GM12878 (cell line): ENCODE results near the gene CHMP4A. TPM values are rescaled to one million over a fixed set of nuclear protein-coding genes. Genes with fewer than 3 reads are reported as not detected.

Source experiments
- ATAC-seq: fragments of 200-7000 bp; cut with Tn5 transposase; 3 replicates; pipeline ENCODE4 v1.9.1; 2020; ENCODE audit warnings: mild to moderate bottlenecking, moderate library complexity
- BruUV-seq: library from RNA; stranded (reverse); fragments of 400-500 nt; replicated peaks from 2 replicates; lab custom pipeline; 2021; lab: Mats Ljungman, UMichigan
- CTCF ChIA-PET: fragments of 300-600 bp; sonication (Branson Sonifier 250); formaldehyde crosslinking; extraction: SDS; loops from one replicate; lab custom pipeline; 2021; ENCODE audit warnings: inconsistent platforms; lab: Yijun Ruan, JAX
- POLR2A ChIA-PET: fragments of 350-600 bp; formaldehyde crosslinking; extraction: SDS; loops from one replicate; lab custom pipeline; 2021; ENCODE audit warnings: inconsistent platforms; lab: Charles Lee
- RAD21 ChIA-PET: fragments of 300-600 bp; sonication (Branson Sonifier 250); formaldehyde crosslinking; loops from one replicate; lab custom pipeline; 2023; ENCODE audit warnings: antibody characterized with exemption; ENCODE audit not compliant: unreplicated experiment; lab: Charles Lee
- SMC1A ChIA-PET: fragments of 300-600 bp; sonication (Branson Sonifier 250); formaldehyde crosslinking; loops from one replicate; lab custom pipeline; 2023; ENCODE audit not compliant: unreplicated experiment, uncharacterized antibody; lab: Charles Lee
- DNase-seq: peaks from one replicate; pipeline ENCODE4 v3.0.0-alpha.2; 2011; ENCODE audit warnings: low read depth, low spot score
- FAIRE-seq: peaks from 3 replicates; lab custom pipeline; 2011; peaks lifted over from hg19 to GRCh38; lab: Jason Lieb, UNC
- H2AFZ ChIP-seq: 2 replicates; pipeline ENCODE4 v1.6.0; 2011; ENCODE audit warnings: low read depth, low read length, control low read depth; ENCODE audit not compliant: control insufficient read depth
- H3K27ac ChIP-seq: 2 replicates; pipeline ENCODE4 v1.5.1; 2011; ENCODE audit warnings: control low read depth; ENCODE audit not compliant: control insufficient read depth, insufficient read depth
- H3K27me3 ChIP-seq, 2 experiments: replicated peaks in 1 of 2; 2 replicates each; pipeline versions ENCODE4 v1.6.0 to v1.6.1; 2011; ENCODE audit warnings: low read length in 1 of 2; ENCODE audit not compliant: control insufficient read depth in 2 of 2, insufficient read depth in 2 of 2
- H3K36me3 ChIP-seq, 2 experiments: 2 replicates each; pipeline ENCODE4 v1.5.1; 2011; ENCODE audit warnings: low read length in 1 of 2; ENCODE audit not compliant: control insufficient read depth in 2 of 2, insufficient read depth in 2 of 2
- H3K4me1 ChIP-seq: 2 replicates; pipeline ENCODE4 v1.6.1; 2011; ENCODE audit warnings: mild to moderate bottlenecking, low read length, moderate library complexity, mixed read lengths; ENCODE audit not compliant: control insufficient read depth, insufficient read depth
- H3K4me2 ChIP-seq: 2 replicates; pipeline ENCODE4 v1.6.0; 2011; ENCODE audit warnings: control low read depth; ENCODE audit not compliant: control insufficient read depth, insufficient read depth
- H3K4me3 ChIP-seq: fragments of 200-600 bp; sonication (generic); 2 replicates; pipeline ENCODE4 v1.5.1; 2016
- H3K79me2 ChIP-seq: 2 replicates; pipeline ENCODE4 v1.6.0; 2011; ENCODE audit warnings: low read length; ENCODE audit not compliant: control insufficient read depth, insufficient read depth
- H3K9ac ChIP-seq: 2 replicates; pipeline ENCODE4 v1.8.0; 2011; ENCODE audit warnings: low read length, control low read depth, mixed read lengths; ENCODE audit not compliant: control insufficient read depth, insufficient read depth
- H3K9me3 ChIP-seq: replicated peaks from 3 replicates; pipeline ENCODE4 v1.5.1; 2011; ENCODE audit warnings: mild to moderate bottlenecking, low read length; ENCODE audit not compliant: control insufficient read depth, insufficient read depth
- H4K20me1 ChIP-seq: 2 replicates; pipeline ENCODE4 v1.6.0; 2011; ENCODE audit not compliant: control insufficient read depth, insufficient read depth
- ASH2L ChIP-seq: fragments of 300-600, 200-600 bp; sonication (generic); IDR thresholded peaks from 2 replicates; pipeline ENCODE4 v1.6.1; 2017; ENCODE audit warnings: low read depth, mild to moderate bottlenecking, borderline replicate concordance
- CTCF ChIP-seq, 3 experiments: IDR thresholded peaks in 2 of 3; conservative IDR thresholded peaks in 1 of 3; 2 replicates each; pipeline ENCODE4 v1.5.1; 2011; ENCODE audit warnings: low read depth in 3 of 3, low read length in 3 of 3, mild to moderate bottlenecking in 3 of 3, control low read depth in 2 of 3, moderate library complexity in 2 of 3, inconsistent platforms in 1 of 3, mixed read lengths in 1 of 3; ENCODE audit not compliant: control insufficient read depth in 2 of 3, insufficient read depth in 1 of 3; ENCODE audit errors: extremely low read depth in 1 of 3
- FOXM1 ChIP-seq: IDR thresholded peaks from 2 replicates; pipeline ENCODE4 v1.6.1; 2012; ENCODE audit warnings: low read depth, mild to moderate bottlenecking, inconsistent platforms, low read length, moderate library complexity
- MYC ChIP-seq: IDR thresholded peaks from 2 replicates; pipeline ENCODE4 v1.6.1; 2011; ENCODE audit warnings: mild to moderate bottlenecking, low read length, moderate library complexity, inconsistent platforms; ENCODE audit not compliant: insufficient read depth, insufficient replicate concordance, insufficient read length, severe bottlenecking
- NR2F1 ChIP-seq: fragments of 450-650 bp; conservative IDR thresholded peaks from 2 replicates; pipeline ENCODE4 v1.6.1; 2017; ENCODE audit warnings: mild to moderate bottlenecking
- PAX5 ChIP-seq: IDR thresholded peaks from 2 replicates; pipeline ENCODE4 v1.6.1; 2011; ENCODE audit warnings: low read depth, low read length, borderline replicate concordance
- SPI1 ChIP-seq: IDR thresholded peaks from 2 replicates; pipeline ENCODE4 v1.6.1; 2011; ENCODE audit warnings: low read depth, mild to moderate bottlenecking, low read length, moderate library complexity, borderline replicate concordance; ENCODE audit not compliant: insufficient read depth
- TCF12 ChIP-seq: IDR thresholded peaks from 2 replicates; pipeline ENCODE4 v1.6.1; 2011; ENCODE audit warnings: low read depth, mild to moderate bottlenecking, low read length
- TCF3 ChIP-seq: IDR thresholded peaks from 2 replicates; pipeline ENCODE4 v1.6.1; 2012; ENCODE audit warnings: low read depth, mild to moderate bottlenecking, low read length, borderline replicate concordance; ENCODE audit not compliant: insufficient read depth
- YY1 ChIP-seq: IDR thresholded peaks from 2 replicates; pipeline ENCODE4 v1.6.1; 2011; ENCODE audit warnings: low read depth, mild to moderate bottlenecking, low read length
- WGBS: methylation state at CpG from one replicate; pipeline ENCODE4 v1.1.6; 2016; ENCODE audit warnings: low lambda C conversion rate; ENCODE audit not compliant: insufficient replicate concordance, insufficient coverage; ENCODE audit errors: missing lambda C conversion rate; 5-methylcytosine and 5-hydroxymethylcytosine counted together
- in situ Hi-C: fragments of 300-500 bp; cut with MboI; formaldehyde crosslinking; loops from 9 replicates; pipeline ENCODE4 v1.14.3; 2018; ENCODE audit warnings: mixed read lengths
- intact Hi-C: fragments of 100-400 bp; cut with micrococcal nuclease; formaldehyde crosslinking; loops from one replicate; pipeline ENCODE4 v1.14.2; 2022; ENCODE audit not compliant: unreplicated experiment
- polyA plus RNA-seq, 11 experiments: library from polyadenylated mRNA; depleted of rRNA in 4 of 11; unstranded in 6 of 11; stranded (reverse) in 5 of 11; fragments of >200 nt; fragmentation: Nextera tagmentation in 4 of 11; fragmentation: Illumina TruSeq in 1 of 11; extraction: Ambion mirVana in 4 of 11; extraction: Trizol in 1 of 11; gene quantifications; 1 replicate in 1 of 11; 2 replicates in 10 of 11; pipeline versions ENCODE4 v1.2.1 to v1.2.3, GENCODE V29; 2011 to 2016; ENCODE audit warnings: inconsistent platforms in 2 of 11, missing spikeins in 2 of 11, low read depth in 1 of 11
- total RNA-seq, 4 experiments: library from RNA; depleted of rRNA in 3 of 4; stranded (reverse); fragments of >200 nt in 3 of 4; fragmentation: Illumina TruSeq in 1 of 4; extraction: Trizol in 1 of 4; gene quantifications; 2 replicates each; pipeline versions ENCODE4 v1.2.1 to v1.2.3, GENCODE V29; 2013 to 2021
- TF ChIP-seq, protein P1 (sequence below): fragments of 450-650 bp; formaldehyde crosslinking; IDR thresholded peaks from 2 replicates; pipeline ENCODE4 v1.4.0; 2022; ENCODE audit warnings: mild to moderate bottlenecking, moderate library complexity
- TF ChIP-seq, protein P2 (sequence below): fragments of 450-650 bp; IDR thresholded peaks from 2 replicates; pipeline ENCODE4 v1.6.1; 2017; ENCODE audit warnings: borderline replicate concordance
- TF ChIP-seq, protein P3 (sequence below): IDR thresholded peaks from 2 replicates; pipeline ENCODE4 v1.6.1; 2012; ENCODE audit warnings: low read depth, low read length, improper control_type of control experiment

Gene CHMP4A
- total and polyA plus RNA-seq, 10 of the 15 experiments (the other 5 are each of a cell fraction or from before 2014, with no cell fraction given) = 35.5 to 151 (median 84.7) TPM

GRCh38 chr14:24241829-24242443 is 28.6 kb upstream of the CHMP4A start:
- in situ Hi-C loops = loop anchor here (5.0 kb wide), 2 partner anchors 55 to 195 kb away; partner anchors contain the start of genes DHRS1 and NOP9
- WGBS = 1% methylated on average over 39 of the region's 39 CpGs
- TF ChIP-seq, protein P1, sequence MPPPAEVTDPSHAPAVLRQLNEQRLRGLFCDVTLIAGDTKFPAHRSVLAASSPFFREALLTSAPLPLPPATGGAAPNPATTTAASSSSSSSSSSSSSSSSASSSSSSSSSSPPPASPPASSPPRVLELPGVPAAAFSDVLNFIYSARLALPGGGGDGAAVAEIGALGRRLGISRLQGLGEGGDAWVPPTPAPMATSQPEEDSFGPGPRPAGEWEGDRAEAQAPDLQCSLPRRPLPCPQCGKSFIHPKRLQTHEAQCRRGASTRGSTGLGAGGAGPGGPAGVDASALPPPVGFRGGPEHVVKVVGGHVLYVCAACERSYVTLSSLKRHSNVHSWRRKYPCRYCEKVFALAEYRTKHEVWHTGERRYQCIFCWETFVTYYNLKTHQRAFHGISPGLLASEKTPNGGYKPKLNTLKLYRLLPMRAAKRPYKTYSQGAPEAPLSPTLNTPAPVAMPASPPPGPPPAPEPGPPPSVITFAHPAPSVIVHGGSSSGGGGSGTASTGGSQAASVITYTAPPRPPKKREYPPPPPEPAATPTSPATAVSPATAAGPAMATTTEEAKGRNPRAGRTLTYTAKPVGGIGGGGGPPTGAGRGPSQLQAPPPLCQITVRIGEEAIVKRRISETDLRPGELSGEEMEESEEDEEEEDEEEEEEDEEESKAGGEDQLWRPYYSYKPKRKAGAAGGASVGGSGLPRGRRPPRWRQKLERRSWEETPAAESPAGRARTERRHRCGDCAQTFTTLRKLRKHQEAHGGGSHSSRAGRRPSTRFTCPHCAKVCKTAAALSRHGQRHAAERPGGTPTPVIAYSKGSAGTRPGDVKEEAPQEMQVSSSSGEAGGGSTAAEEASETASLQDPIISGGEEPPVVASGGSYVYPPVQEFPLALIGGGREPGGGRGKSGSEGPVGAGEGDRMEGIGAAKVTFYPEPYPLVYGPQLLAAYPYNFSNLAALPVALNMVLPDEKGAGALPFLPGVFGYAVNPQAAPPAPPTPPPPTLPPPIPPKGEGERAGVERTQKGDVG = no peak
- no peak for TF ChIP-seq ASH2L
- TF ChIP-seq, protein P2, sequence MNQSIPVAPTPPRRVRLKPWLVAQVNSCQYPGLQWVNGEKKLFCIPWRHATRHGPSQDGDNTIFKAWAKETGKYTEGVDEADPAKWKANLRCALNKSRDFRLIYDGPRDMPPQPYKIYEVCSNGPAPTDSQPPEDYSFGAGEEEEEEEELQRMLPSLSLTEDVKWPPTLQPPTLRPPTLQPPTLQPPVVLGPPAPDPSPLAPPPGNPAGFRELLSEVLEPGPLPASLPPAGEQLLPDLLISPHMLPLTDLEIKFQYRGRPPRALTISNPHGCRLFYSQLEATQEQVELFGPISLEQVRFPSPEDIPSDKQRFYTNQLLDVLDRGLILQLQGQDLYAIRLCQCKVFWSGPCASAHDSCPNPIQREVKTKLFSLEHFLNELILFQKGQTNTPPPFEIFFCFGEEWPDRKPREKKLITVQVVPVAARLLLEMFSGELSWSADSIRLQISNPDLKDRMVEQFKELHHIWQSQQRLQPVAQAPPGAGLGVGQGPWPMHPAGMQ = no peak
- no peak for TF ChIP-seq MYC
- TF ChIP-seq PAX5 = no peak
- peak; percentile 17 to 52 (median 19); a peak in 3 of 6 replicates for TF ChIP-seq CTCF (IDR thresholded peaks at IDR 0.05 in 2 of 3, conservative IDR thresholded peaks at IDR 0.05 in 1 of 3; ENCODE audit: control insufficient read depth in 2 of 3, extremely low read depth in 1 of 3, insufficient read depth in 1 of 3, low read depth in 3 of 3, low read length in 3 of 3)
- TF ChIP-seq FOXM1 = no peak
- no peak for TF ChIP-seq TCF12
- no peak for TF ChIP-seq TCF3
- no peak for TF ChIP-seq SPI1
- TF ChIP-seq NR2F1 = no peak
- TF ChIP-seq, protein P3, sequence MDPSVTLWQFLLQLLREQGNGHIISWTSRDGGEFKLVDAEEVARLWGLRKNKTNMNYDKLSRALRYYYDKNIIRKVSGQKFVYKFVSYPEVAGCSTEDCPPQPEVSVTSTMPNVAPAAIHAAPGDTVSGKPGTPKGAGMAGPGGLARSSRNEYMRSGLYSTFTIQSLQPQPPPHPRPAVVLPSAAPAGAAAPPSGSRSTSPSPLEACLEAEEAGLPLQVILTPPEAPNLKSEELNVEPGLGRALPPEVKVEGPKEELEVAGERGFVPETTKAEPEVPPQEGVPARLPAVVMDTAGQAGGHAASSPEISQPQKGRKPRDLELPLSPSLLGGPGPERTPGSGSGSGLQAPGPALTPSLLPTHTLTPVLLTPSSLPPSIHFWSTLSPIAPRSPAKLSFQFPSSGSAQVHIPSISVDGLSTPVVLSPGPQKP = no peak
- peak; percentile 19; the same call in 1 of the 2 replicates for TF ChIP-seq YY1

More at GRCh38 chr14:24241829-24242443, 28.6 kb upstream of the CHMP4A start:
- ATAC-seq (peak; percentile 90), FAIRE-seq (no peak), DNase-seq (no peak)
- CTCF ChIA-PET = interaction anchor here (0.7 to 12.3 kb wide), 39 partner anchors 9 to 662 kb away, joined by 3 to 368 read pairs (median 4); partner anchors contain the start of genes CHMP4A, CIDEB, DHRS1 and EMC9
- POLR2A ChIA-PET = interaction anchor here (0.7 to 9.2 kb wide), 30 partner anchors 9 to 200 kb away, joined by 3 to 171 read pairs (median 6); partner anchors contain the start of genes CBLN3, CHMP4A, CIDEB and DCAF11
- Histone ChIP-seq H3K36me3 (peaks cover 11 to 29% of the 10 kb centered on the region in 2 experiments), H3K4me3 (peak overlapping the region; percentile 80), H3K27me3 (no peaks in the 10 kb centered on the region), H4K20me1 (peaks cover 3% of the 10 kb centered on the region; the same call in 1 of the 2 replicates), H3K9ac (peak overlapping the region; percentile 94), H3K79me2 (peaks cover 16% of the 10 kb centered on the region), H2AFZ (peak overlapping the region; percentile 89), H3K4me1 (peaks cover 16% of the 10 kb centered on the region), H3K9me3 (no peaks in the 10 kb centered on the region), H3K4me2 (peak overlapping the region; percentile 100), H3K27ac (peak overlapping the region; percentile 99)
- RAD21 ChIA-PET = interaction anchor here (0.6 to 7.2 kb wide), 38 partner anchors 9 to 200 kb away, joined by 3 to 231 read pairs (median 8); partner anchors contain the start of genes CHMP4A, CIDEB, DCAF11 and DHRS1
- SMC1A ChIA-PET = interaction anchor here (0.7 to 11.0 kb wide), 27 partner anchors 9 to 195 kb away, joined by 3 to 201 read pairs (median 6); partner anchors contain the start of genes CHMP4A, CIDEB, DCAF11 and DHRS1
- intact Hi-C loops = loop anchor here (1.0 to 2.0 kb wide), 5 partner anchors 10 to 228 kb away; partner anchors contain the start of genes GMPR2, MDP1, NEDD8 and RABGGTA
- BruUV-seq = TSS peak; percentile 70
